NCI-H748 (cell line): Measurements from ENCODE around the gene JMJD1C.
"Not testable (repeated sequence)": the region's sequence is repeated elsewhere in the genome, so short reads cannot be mapped to it uniquely, and the experiment has no call there.

Source experiments
- DNase-seq: peaks from one replicate; lab custom pipeline; 2025; ENCODE audit not compliant: unreplicated experiment; lab: John Stamatoyannopoulos, UW

Gene JMJD1C

DNA sequence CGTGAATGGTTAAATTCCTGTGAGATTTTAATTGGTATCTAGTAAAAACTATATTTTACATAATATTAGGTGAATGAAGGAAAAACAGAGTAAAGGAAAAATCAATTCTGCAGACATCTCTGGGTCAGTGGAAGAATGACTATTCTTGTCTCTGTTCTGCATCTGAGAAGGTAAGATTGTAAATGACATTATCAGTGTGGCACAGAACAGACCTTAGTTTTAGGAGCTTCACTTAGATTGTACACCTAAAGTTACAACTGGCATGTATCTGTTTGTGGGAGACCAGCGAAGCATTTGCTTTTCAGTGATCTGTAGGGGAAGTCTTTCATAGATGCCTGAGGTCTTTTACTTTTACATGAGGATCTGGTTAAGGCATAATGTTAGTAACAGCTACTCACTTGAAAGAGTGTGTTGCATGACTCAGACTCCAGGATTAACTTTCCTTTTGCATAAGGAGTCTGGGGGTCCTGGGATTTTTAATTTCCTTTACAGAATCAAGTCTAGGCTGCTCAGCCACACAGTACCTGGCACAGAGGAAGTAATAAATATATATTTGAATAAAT lies 56.2 kb downstream of the JMJD1C start:
- DNase-seq = no peak

DNA sequence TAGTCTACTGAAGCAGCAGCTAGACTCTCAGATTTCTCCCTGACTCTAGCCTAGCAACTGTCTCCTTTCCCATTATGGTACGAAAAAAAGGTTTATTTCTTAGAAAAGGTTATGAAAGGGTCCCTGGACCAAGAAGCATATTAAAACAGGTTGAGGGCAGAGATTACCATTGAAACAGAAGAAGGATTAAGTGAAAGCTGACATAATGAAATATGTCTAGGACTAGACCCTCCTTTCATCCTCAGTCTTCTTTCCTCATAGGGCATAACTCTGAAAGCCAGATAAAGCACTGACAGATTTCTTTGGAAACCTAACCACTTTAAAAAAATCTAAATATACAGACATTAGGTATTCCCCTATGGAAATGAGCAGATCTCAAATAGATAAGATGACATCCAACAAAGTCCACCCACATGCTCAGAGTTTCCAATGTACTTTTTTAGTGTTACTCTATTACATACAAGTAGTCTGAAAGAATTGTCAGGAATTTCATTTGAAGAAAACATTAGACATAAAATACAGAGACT lies 58.6 kb downstream of the JMJD1C start:
- no peak for DNase-seq

DNA sequence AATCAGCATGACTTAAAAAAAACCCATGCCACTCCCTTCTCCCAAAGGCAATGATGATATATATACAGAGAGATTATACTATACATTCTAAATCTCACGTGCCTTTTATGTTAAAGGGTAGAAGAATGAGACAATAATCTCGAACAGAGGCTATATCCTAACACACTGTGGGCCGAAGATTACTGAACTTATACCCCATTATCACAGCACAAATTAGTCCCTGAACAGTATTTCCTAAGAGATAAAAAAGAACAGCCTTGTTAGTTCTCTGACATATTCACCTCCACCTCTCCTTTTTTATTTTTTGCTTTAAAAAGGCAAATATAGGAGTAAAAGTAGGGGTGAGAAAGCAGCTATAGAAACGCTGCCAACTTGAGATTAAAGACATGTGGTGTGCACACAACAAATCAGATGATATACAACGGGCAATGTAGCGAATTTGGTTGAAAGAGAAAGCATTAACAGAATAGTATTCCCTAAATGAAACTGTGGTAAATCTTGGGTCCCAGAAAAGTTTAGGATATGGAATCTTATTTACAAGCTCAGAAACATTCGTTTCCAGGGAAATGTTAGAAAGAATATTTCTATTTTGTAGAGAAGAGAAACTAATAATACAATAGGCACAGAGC lies 69.5 kb downstream of the JMJD1C start:
- DNase-seq = no peak

DNA sequence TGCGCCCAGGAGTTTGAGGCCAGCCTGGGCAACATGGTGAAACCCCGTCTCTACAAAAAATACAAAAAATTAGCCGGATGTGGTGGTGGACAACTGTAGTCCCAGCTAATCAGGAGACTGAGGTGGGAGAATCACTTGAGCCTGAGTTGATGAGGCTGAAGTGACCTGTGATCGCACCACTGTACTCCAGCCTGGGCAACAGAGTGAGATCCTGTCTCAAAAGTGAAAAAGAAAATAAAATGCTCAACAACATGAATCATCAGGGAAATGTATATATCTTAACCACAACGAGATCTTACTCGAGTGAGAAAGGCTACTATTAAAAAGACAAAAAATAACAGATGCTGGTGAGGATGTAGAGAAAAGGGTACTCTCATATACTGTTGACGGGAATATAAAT lies 72.7 kb downstream of the JMJD1C start:
- no peak for DNase-seq

DNA sequence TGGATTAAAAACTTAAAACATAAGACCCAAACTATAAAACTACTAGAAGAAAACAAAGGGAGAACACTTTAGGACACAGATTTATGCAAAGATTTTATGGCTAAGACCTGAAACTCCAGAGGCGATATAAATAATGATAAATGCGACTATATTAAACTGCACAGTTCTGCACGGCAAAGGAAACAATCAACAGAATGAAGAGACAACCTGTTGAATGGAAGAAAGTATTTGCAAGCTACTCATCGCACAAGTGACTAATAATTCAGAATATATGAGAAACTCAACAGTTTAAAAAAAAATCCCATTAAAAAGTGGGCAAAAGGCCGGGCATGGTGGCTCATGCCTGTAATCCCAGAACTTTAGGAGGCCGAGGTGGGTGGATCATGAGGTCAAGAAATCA lies 73.6 kb downstream of the JMJD1C start:
- DNase-seq = no peak

DNA sequence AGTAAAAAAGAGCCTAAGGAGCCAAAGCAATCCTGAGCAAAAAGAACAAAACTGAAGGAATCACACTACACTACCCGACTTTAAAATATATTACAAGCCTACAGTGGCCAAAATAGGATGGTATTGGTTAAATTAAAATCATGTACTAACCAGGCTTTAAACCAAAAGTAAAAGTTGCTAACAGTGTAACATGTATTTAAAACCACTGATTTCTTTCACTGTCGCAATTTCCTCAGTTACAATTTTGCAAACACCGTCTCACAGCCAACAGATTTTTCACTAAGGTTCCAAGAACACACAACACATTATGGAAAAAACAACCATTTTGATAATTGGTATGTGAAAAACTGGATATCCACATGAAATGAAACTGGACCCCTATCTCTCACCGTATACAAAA lies 74.0 kb downstream of the JMJD1C start:
- DNase-seq = no peak

DNA sequence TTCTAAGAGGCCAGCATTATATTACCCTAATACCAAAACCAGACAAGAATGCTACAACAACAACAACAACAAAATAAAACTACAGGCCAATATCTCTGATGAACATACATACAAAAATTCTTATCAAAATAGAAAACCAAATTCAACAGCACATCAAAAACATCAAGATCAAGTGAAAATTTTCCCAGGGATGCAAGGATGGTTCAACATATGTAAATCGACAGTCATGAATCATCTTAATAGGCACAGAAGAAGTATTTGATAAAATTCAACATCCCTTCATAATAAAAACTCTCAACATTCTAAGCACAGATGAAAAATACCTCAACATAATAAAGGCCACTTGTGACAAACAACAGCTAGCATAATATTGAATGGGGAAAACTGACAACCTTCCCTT lies 75.3 kb downstream of the JMJD1C start:
- no peak for DNase-seq

DNA sequence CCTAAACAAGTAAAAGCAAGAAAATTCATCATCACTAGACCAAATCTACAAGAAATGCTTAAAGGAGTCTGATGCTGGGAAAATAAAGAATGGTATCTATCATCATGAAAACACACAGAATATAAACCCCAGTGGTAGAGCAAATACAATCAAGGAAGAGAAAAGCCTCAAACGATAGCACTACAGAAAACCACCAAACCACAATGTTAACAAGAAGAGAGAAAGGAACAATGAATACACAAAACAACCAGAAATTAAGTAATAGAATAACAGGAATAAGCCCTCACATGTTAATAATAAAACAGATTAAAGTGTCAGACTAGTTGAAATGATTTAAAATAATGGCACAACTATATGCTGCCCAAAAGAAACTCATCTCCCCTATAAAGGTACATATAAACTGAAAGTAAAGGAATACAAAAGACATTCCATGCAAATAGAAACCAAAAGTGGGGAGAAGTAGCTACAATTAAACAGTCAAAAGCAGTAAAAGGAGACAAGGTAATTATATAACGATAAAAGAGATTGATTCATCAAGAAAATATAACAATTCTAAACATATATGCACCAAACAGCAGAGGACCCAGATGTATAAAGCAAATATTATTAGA lies 77.3 kb downstream of the JMJD1C start:
- no peak for DNase-seq

DNA sequence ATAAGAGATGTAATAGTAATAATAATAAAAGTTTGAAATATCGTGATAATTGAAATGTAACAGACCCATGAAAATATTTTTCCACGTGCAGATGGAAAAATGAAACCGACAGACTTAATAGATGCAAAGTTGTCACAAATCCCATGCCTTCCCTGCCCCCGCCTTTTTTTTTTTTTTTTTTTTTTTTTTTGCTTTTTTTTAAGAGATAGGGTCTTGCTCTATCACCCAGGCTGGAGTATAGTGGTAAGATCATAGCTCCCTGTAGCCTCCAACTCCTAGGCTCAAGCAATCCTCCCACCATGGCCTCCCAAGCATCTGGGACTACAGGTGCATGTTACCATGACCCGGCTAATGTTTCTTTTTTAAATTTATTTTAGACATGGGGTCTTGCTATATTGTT lies 80.5 kb downstream of the JMJD1C start:
- no peak for DNase-seq

DNA sequence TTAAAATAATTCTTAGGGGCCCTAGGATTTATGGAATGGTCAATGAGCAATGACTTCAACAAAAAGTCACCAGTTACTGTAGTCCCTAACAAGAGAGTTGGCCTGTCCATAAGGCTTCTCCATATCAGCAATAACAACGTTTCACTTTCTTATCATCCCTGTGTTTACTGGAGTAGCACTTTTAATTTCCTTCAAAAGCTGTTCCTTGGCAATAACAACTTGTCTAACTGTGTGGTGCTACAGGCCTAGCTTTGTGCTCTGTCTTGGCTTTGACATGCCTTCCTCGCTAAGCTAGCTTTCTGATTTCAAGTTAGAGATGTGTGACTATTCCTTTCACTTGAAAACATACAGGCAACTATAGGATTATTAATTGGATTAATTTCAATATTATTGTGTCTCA lies 81.1 kb downstream of the JMJD1C start:
- DNase-seq = no peak

DNA sequence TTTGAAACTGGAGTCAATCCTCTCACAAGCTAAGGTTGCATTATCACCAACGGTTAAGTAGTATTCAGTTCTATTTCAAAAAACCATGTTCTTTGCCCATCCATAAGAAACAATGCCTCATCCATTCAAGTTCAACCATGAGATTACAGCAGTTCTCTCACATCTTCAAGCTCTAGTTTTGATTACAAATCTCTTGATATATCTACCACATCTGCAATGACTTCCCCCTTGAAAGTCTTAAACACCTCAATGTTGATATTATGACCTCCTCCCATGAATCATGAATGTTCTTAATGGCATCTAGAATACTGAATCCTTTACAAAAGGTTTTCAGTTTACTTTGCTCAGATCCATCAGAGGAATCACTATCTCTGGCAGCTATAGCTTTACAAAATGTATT lies 81.8 kb downstream of the JMJD1C start:
- no peak for DNase-seq

DNA sequence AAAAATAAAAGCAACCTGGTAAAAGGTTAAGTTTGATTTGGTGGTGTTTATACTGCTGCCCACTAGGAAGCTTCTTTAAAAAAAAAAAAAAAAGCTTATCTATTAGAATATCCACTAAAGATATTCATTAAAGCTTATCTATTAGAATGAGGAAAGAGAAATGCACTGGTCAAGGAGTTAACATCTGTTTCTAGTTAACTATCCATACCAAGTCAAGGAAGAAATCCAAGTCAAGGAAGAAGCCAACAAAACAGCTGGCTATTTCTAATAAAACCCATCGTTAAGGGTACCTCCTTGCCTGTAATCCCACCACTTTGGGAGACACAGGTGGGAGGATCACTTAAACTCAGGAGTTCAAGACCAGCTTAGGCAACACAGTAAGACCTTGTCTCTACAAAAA lies 82.6 kb downstream of the JMJD1C start:
- no peak for DNase-seq

DNA sequence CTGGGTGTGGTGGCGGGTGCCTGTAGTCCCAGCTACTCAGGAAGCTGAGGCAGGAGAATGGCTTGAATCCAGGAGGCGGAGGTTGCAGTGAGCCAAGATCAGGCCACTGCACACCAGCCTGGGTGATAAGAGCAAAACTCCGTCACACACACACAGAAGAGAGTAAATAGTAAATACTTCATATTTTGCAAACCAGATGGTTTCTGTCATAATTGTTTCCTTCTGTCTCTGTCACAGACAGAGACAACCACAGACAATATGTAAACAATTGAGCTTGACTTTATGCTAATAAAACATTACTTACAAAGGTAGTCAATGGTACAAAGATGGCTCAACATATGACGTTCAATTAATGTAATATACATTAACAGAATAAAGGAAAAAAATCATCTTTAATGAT lies 83.7 kb downstream of the JMJD1C start:
- DNase-seq = no peak

DNA sequence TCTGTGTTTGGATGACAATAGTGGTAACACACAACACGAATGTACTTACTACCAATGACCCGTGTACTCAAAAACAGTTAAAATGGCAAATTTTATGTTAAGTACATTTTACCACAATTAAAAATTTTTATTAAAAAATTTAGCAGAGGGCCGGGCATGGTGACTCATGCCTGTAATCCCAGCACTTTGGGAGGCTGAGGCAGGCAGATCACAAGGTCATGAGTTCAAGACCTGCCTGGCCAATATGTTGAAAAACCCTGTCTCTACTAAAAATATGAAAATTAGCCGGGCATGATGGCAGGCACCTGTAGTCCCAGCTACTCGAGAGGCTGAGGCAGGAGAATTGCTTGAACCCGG lies 88.5 kb downstream of the JMJD1C start:
- DNase-seq = not testable (repeated sequence)

DNA sequence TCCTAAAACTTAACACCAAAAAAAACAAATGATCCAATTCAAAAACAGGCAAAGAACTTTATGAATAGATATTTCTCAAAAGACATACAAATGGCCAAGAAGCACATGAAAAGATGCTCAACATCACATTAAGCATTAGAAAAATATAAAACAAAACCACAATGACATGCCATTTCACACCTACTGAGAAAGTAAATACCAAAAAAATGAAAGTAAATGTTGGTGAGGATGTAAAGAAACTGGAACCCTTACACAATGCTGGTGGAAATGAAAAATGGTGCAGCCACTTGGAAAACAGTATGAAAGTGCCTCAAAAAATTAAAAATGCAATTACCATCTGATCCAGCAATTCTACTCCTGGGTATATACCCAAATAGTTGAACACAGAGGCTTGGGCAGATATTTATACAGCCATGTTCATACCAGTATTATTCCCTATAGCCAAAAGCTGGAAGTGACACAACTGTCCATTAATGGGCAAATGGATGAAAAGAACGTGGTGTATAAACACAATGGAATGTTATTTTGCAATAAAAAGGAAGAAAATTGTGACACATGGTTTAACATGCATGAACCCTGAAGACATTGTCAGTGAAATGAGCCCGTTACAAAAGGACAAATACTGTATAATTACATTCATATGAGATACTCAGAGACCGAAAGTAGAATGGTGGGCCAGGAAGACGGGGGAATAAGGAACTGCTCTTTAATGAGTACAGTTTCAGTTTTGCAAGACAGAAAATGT lies 89.0 kb downstream of the JMJD1C start:
- no peak for DNase-seq

DNA sequence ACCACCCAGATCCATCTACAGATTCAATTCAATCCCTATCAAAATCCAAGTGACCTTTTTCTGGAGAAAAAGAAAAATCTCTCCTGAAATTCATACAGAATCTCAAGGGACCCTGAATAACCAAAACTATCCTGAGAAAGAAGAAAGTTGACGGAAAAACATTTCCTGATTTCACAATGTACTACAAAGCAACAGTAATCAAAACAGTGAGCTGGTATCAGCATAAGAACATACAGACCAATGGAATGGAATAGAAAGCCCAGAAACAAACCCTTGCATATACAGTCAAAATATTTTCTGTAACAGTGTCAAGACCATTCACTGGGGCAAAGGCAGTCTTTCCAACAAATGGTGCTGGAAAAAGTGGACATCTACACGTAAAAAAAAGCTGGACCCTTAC lies 89.9 kb downstream of the JMJD1C start:
- no peak for DNase-seq

DNA sequence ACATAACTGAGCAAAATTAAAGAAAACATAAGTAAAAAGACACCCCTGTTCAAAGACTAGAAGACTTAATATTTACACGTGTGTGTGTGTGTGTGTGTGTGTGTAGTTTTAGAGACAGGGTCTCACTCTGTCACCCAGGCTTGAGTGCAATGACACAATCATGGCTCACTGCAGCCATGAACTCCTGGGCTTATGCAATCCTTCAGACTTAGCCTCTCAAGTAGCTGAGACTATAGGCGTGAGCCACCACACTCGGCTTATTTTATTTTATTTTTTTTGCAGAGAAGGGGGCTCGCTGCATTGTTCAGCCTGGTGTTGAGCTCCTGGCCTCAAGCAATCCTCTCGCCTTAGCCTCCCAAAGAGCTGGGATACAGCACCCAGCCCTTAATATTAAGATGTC lies 90.3 kb downstream of the JMJD1C start:
- DNase-seq = no peak

DNA sequence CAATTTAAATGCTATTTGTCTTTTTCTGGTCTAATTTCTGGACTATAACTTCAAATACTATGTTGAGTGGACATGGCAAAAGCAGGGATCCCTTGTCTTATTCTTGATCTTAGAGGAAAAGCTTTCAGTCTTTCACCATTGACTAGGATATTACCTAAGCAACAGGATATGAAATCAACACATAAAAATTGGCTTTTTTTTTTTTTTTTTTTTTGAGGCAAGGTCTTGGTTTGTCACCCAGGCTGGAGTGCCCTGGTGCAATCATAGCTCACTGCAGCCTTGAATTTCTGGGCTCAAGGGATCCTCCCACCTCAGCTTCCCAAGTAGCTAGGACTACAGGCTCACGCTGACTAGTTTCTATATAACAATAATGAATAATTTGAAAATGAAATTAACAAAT lies 90.8 kb downstream of the JMJD1C start:
- DNase-seq = no peak

DNA sequence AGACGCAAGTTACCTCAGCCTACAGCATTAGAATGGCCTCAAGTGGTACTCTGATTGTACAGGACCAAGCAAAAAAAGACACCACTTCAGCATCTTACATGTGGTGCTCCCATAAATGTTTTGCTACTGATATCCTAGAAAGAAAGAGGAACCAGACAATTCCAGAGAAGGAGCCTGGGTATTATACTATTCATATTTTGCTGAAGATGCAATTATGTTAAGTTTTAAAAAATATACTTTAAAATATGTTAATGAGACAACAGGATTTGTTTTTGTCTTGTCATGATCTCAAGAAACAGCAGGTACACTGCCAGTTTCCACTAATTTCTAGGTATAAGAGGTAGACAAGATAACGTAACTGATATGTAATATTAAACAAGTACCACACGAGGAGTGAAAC lies 92.6 kb downstream of the JMJD1C start:
- DNase-seq = no peak

DNA sequence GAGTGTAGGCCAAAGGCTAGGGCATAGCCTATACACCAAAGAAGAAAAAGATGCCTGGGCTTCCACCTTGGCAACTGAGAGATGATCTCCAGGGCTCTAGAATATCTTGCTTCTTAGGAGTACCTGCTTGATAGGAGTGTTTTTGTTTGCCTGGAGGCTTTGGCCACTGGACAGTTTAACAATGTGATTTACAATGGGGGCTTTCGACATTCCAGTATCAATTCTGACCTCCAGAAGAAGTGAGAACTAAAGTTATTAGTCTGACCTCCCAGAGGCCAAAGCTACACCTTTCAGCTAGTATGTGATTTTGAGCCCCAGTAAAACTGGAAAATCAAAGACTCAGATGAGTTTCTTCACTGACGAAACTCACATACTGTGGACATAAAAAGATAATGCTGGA lies 96.1 kb downstream of the JMJD1C start:
- DNase-seq = no peak

DNA sequence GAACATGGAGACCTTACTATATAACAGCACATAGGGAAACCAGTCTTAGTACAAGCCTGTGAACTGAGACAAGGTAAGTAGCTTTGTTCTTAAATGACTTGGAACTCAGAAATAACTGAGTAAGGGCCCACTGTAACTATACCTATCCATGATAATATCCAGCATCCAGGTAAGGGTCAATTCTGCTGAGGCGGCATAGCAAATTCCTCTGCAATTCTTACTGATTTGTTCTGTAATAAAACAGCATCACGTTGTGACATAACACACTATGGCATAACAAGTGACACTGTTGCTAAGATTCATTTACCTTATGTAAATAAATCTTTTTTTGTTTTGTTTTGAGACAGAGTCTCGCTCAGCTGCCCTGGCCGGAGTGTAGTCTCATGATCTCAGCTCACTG lies 97.4 kb downstream of the JMJD1C start:
- DNase-seq = no peak

DNA sequence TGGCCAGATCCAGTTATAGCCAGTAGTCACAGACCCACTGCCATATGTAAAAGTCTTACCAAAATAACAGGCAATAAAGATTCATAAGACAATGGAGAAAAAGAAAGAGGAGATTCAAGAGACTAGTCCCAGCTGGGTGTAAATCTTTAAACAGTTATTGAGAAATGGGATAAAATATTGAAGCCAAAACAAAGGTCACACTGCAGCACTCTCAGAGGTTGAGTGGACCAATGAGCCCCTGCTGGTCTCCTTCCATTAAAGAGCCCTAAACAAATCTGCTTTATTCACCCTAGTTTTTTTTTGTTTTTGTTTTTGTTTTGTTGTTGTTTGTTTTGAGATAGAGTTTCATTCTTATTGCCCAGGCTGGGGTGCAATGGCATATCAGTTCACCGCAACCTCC lies 98.8 kb downstream of the JMJD1C start:
- no peak for DNase-seq
